ENCODE measurements around the gene SLC18A2.
"Not testable (repeated sequence)": the region's sequence is repeated elsewhere in the genome, so short reads cannot be mapped to it uniquely, and the experiment has no call there.

SLC18A2 gene

DNA sequence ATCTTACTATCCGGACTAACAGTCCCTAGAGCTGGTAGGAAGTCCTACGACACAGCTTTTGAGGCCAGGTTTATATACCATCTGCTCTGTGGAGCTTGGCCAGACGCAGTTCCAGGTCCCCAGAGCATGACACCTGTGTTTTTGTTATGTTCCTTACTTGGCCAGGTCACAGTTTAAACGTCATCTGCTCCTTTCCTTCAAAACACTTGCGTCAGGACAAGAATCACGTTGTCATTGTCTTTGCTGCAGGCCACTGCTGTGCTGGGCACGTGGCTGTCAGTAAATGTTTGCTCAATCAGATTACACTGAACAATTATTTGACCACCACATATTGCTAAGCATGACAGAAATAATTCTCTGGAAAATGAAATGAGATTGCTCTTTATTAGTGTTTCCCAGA, 23.9 kb downstream of the SLC18A2 start:
- peaks cover 2% of the 10 kb centered on the region for H3K4me1 Mint-ChIP-seq (ENCODE audit: low read depth)
- no peak overlapping the region for H3K27ac Mint-ChIP-seq
- H3K4me3 Mint-ChIP-seq: no peak overlapping the region
- no peaks in the 10 kb centered on the region for H3K36me3 Mint-ChIP-seq (ENCODE audit: low read depth)
- peaks cover 8% of the 10 kb centered on the region for H3K27me3 Mint-ChIP-seq (ENCODE audit: low read depth)
- no peaks in the 10 kb centered on the region for H3K9me3 Mint-ChIP-seq

DNA sequence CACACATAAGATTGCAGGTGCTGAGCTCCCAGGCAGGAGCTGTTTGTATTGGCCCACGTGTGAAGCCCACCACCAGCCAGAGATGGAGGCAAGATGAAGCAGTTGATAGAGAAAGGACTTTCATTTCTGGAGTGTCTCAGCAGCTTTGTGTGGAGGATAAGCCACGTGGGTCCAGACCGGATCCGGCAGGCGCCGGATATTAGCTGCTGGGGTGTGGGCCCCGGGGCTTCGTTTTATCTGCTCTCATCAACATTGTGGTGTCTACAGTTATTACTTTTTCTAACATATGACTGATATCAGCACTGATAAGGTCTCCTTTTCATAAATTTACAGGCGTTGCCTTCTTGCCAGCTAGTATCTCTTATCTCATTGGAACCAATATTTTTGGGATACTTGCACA, 25.5 kb downstream of the SLC18A2 start:
- H3K4me3 Mint-ChIP-seq: no peak overlapping the region
- no peaks in the 10 kb centered on the region for H3K4me1 Mint-ChIP-seq (ENCODE audit: low read depth)
- no peaks in the 10 kb centered on the region for H3K9me3 Mint-ChIP-seq
- H3K27ac Mint-ChIP-seq: no peak overlapping the region
- no peaks in the 10 kb centered on the region for H3K27me3 Mint-ChIP-seq (ENCODE audit: low read depth)
- H3K36me3 Mint-ChIP-seq (ENCODE audit: low read depth): no peaks in the 10 kb centered on the region

DNA sequence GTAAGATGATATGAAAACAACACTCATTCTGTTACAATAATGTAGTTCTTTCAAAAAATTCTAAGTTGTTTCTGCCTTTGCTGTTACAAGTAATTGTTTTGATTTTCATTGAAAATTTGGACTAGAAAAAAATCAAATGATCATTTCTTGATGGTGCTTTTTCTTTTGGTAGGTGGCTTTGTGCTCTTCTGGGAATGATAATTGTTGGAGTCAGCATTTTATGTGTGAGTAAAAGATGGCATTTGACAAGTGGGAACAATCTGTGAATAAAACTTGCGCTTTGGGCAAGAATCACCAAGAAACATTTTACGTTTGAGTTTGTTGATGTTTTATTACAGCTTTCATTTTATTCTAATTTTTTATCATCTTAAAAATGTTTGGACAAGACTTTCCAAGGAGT, 25.9 kb downstream of the SLC18A2 start:
- H3K9me3 Mint-ChIP-seq: no peaks in the 10 kb centered on the region
- H3K27ac Mint-ChIP-seq: no peak overlapping the region
- H3K4me3 Mint-ChIP-seq: no peak overlapping the region
- no peaks in the 10 kb centered on the region for H3K27me3 Mint-ChIP-seq (ENCODE audit: low read depth)
- H3K36me3 Mint-ChIP-seq (ENCODE audit: low read depth): no peaks in the 10 kb centered on the region
- H3K4me1 Mint-ChIP-seq (ENCODE audit: low read depth): no peaks in the 10 kb centered on the region

- Mint-ChIP-seq H3K36me3 (ENCODE audit: low read depth) (no peaks in the 10 kb centered on the region), H3K27me3 (ENCODE audit: low read depth) (no peaks in the 10 kb centered on the region), H3K4me1 (ENCODE audit: low read depth) (no peaks in the 10 kb centered on the region), H3K4me3 (no peak overlapping the region), H3K9me3 (no peaks in the 10 kb centered on the region), H3K27ac (no peak overlapping the region)
Observed at GRCh38 chr10:117268258-117268657, 27.3 kb downstream of the SLC18A2 start.

GRCh38 chr10:117268907-117269306, 28.0 kb downstream of the SLC18A2 start:
- no peaks in the 10 kb centered on the region for H3K36me3 Mint-ChIP-seq (ENCODE audit: low read depth)
- H3K27ac Mint-ChIP-seq: no peak overlapping the region
- no peak overlapping the region for H3K4me3 Mint-ChIP-seq
- no peaks in the 10 kb centered on the region for H3K4me1 Mint-ChIP-seq (ENCODE audit: low read depth)
- H3K9me3 Mint-ChIP-seq: no peaks in the 10 kb centered on the region
- no peaks in the 10 kb centered on the region for H3K27me3 Mint-ChIP-seq (ENCODE audit: low read depth)

DNA sequence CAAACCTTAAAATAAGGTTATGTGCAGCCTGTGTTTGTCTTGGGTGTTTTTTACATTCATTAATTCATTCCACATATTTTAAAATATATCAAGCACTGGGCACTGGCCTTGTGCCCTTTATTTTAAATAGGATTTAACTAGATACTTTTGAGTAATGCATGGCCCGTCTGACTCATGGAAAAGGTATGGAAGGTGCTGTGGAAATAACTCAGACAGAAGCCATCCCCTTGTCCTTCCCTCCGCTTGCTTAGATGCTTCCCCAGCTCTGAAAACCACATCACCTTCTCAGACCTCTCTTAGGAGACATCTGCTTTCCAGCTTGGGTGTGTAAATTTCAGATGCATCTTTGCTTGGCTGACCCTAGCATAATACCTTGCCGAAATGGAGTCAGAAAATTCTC, 30.5 kb downstream of the SLC18A2 start:
- H3K4me1 Mint-ChIP-seq (ENCODE audit: low read depth): no peaks in the 10 kb centered on the region
- H3K36me3 Mint-ChIP-seq (ENCODE audit: low read depth): no peaks in the 10 kb centered on the region
- H3K27ac Mint-ChIP-seq: no peak overlapping the region
- H3K27me3 Mint-ChIP-seq (ENCODE audit: low read depth): no peaks in the 10 kb centered on the region
- H3K4me3 Mint-ChIP-seq: no peak overlapping the region
- H3K9me3 Mint-ChIP-seq: no peaks in the 10 kb centered on the region

DNA sequence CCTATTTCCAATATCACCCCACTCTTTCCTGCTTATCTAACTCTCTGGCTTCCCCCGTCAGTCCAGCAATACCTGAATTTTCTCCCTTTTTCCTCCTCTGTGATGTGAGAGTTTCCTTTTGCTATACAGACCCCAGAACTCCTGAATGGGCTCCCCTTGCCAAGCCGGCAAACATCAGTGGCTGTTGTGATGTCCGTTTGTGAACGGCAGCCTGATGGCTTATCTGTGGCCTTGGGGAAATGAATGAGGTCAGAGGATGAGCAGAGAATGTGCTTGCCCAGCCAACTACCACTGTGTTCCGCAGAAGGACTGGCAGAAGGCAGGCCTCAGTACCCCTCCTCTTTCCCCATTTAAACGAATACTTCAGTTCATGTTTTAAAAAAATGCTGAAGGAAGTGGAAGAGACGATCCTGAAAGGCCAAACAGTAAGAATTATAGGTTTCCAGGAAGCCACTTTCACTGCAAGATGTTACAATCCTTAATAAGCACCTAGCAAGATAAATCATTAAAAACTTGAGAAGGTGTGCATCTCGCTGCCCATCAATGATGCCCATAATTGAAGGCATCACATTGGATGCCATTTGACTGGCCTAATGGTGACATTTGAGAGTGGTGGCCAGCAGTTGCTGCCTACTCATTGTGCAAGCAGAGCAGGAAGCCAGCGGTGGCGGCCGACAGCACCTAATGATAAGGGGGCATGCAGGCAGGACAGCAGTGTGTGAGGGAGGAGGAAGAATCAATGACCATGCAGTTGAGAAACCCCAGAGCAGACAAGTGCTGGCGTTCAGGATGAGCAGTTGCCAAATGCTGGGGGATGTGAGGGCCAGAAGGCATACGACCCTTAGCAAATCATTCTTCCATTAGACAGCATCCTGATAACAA, 31.5 kb downstream of the SLC18A2 start:
- H3K9me3 Mint-ChIP-seq: no peaks in the 10 kb centered on the region
- H3K36me3 Mint-ChIP-seq (ENCODE audit: low read depth): no peaks in the 10 kb centered on the region
- H3K27ac Mint-ChIP-seq: no peak overlapping the region
- H3K27me3 Mint-ChIP-seq (ENCODE audit: low read depth): no peaks in the 10 kb centered on the region
- no peaks in the 10 kb centered on the region for H3K4me1 Mint-ChIP-seq (ENCODE audit: low read depth)
- H3K4me3 Mint-ChIP-seq: no peak overlapping the region

DNA sequence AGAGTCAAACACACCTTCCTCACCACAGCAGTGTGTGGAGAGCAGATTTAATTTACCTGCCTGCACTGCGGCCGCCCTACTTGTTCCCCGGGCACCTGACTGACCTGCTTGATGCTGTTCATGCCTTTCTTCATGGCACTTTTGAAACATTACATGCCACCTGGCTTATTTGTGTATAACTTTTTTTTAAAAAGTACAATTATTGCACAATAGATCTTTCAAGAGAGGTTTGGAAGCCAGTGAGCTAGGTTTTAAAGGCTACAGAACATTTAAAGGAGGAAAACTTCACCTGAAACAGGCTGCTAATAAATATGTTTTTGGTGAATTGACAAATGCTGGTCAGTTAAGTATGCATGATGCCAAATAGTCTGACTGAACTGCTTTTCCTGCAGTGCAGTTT, 33.1 kb downstream of the SLC18A2 start:
- H3K27me3 Mint-ChIP-seq (ENCODE audit: low read depth): no peaks in the 10 kb centered on the region
- H3K27ac Mint-ChIP-seq: no peak overlapping the region
- no peaks in the 10 kb centered on the region for H3K36me3 Mint-ChIP-seq (ENCODE audit: low read depth)
- H3K4me3 Mint-ChIP-seq: no peak overlapping the region
- H3K4me1 Mint-ChIP-seq (ENCODE audit: low read depth): no peaks in the 10 kb centered on the region
- H3K9me3 Mint-ChIP-seq: no peaks in the 10 kb centered on the region

- Mint-ChIP-seq H3K4me1 (ENCODE audit: low read depth) (no peaks in the 10 kb centered on the region), H3K27ac (no peak overlapping the region), H3K4me3 (no peak overlapping the region), H3K27me3 (ENCODE audit: low read depth) (no peaks in the 10 kb centered on the region), H3K9me3 (no peaks in the 10 kb centered on the region), H3K36me3 (ENCODE audit: low read depth) (no peaks in the 10 kb centered on the region)
Observed at GRCh38 chr10:117274509-117274908, 33.6 kb downstream of the SLC18A2 start.

GRCh38 chr10:117275121-117275520, 34.2 kb downstream of the SLC18A2 start:
- Mint-ChIP-seq H3K4me1 (ENCODE audit: low read depth) (no peaks in the 10 kb centered on the region), H3K27me3 (ENCODE audit: low read depth) (no peaks in the 10 kb centered on the region), H3K36me3 (ENCODE audit: low read depth) (no peaks in the 10 kb centered on the region), H3K27ac (no peak overlapping the region), H3K4me3 (no peak overlapping the region), H3K9me3 (no peaks in the 10 kb centered on the region)

GRCh38 chr10:117277675-117278074, 36.8 kb downstream of the SLC18A2 start:
- Mint-ChIP-seq H3K27me3 (ENCODE audit: low read depth) (no peaks in the 10 kb centered on the region), H3K36me3 (ENCODE audit: low read depth) (no peaks in the 10 kb centered on the region), H3K4me3 (no peak overlapping the region), H3K27ac (no peak overlapping the region), H3K9me3 (no peaks in the 10 kb centered on the region), H3K4me1 (ENCODE audit: low read depth) (no peaks in the 10 kb centered on the region)

DNA sequence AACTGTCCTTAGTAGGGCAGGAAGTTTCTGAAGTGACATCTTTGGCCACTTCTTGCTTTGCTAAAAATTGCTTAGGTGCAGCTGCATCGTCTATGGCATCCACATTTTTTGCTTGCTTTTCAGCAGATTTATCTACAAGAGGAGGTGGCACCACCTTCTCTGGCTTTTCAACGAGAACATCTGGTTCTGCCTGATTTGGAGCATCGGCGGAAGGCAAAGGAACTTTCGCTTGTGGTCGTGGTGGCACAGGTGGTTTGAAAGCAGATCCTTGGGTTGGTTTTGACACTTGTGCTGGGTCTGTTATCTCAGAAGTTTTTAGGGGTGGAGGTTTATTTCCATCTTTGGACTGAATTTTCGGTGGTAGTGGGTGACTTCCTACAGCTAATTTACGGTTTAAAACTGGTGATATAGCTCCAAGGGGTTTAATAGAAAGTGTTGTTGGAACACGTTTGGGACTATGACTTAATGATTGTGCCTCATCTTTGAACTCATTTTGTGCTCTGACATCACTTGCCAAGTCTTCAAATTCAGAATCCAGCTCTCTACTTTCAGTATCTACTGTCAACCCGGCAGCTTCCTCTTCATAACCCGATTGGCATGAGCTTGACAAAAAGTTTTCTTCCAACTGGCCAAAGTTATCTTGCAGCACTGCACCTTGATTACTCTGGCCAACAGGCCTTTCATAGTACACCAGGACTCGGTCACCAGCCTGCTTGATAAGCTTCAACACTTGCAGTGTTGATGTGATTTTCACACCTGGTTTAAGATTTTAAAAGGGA, 44.0 kb downstream of the SLC18A2 start:
- Mint-ChIP-seq H3K27me3 (ENCODE audit: low read depth) (no peaks in the 10 kb centered on the region), H3K4me1 (ENCODE audit: low read depth) (no peaks in the 10 kb centered on the region), H3K9me3 (no peaks in the 10 kb centered on the region), H3K36me3 (ENCODE audit: low read depth) (peaks cover 17% of the 10 kb centered on the region), H3K4me3 (no peak overlapping the region), H3K27ac (no peak overlapping the region)

- not testable (repeated sequence) for H3K4me1 Mint-ChIP-seq (ENCODE audit: low read depth); H3K9me3 Mint-ChIP-seq; H3K4me3 Mint-ChIP-seq; H3K27ac Mint-ChIP-seq; H3K36me3 Mint-ChIP-seq (ENCODE audit: low read depth); H3K27me3 Mint-ChIP-seq (ENCODE audit: low read depth)
Observed at GRCh38 chr10:117290872-117291271, 50.0 kb downstream of the SLC18A2 start.

- Mint-ChIP-seq H3K36me3 (ENCODE audit: low read depth) (peaks cover 8% of the 10 kb centered on the region), H3K27ac (no peak overlapping the region), H3K4me1 (ENCODE audit: low read depth) (no peaks in the 10 kb centered on the region), H3K27me3 (ENCODE audit: low read depth) (no peaks in the 10 kb centered on the region), H3K9me3 (no peaks in the 10 kb centered on the region), H3K4me3 (no peak overlapping the region)
Observed at GRCh38 chr10:117294039-117294645, 53.2 kb downstream of the SLC18A2 start.

GRCh38 chr10:117294735-117295134, 53.8 kb downstream of the SLC18A2 start:
- Mint-ChIP-seq H3K9me3 (no peaks in the 10 kb centered on the region), H3K27me3 (ENCODE audit: low read depth) (no peaks in the 10 kb centered on the region), H3K4me1 (ENCODE audit: low read depth) (no peaks in the 10 kb centered on the region), H3K27ac (no peak overlapping the region), H3K36me3 (ENCODE audit: low read depth) (peaks cover 5% of the 10 kb centered on the region), H3K4me3 (no peak overlapping the region)

Data from T-helper 1 cell treated with Interleukin-12 subunit alpha and Interleukin-12 subunit beta and Interleukin-4 antibody, amounts not matched to agents 30 μg/mL and 1 μg/mL, for 36 hours (primary cell).